ENCODE measurements around the gene OSBPL5. TPM values are rescaled to one million over a fixed set of nuclear protein-coding genes. Genes with fewer than 3 reads are reported as not detected.

OSBPL5 gene
- total and polyA plus RNA-seq, 9 of the 15 experiments (the other 6 are each of a cell fraction or from before 2014, with no cell fraction given): 0.06 to 14.8 (median 3.2) TPM

- TF ChIP-seq TCF15 (CRISPR knock-in tag; IDR thresholded peaks at IDR 0.05) (no peak), TSHZ1 (CRISPR knock-in tag; IDR thresholded peaks at IDR 0.05) (no peak), CBX8 (IDR thresholded peaks at IDR 0.05; ENCODE audit: borderline replicate concordance, extremely low read depth, low read depth, low read length, poor library complexity, severe bottlenecking) (no peak), ETV6 (IDR thresholded peaks at IDR 0.05; ENCODE audit: borderline replicate concordance in 1 of 2, low read depth in 2 of 2, low read length in 1 of 2) (no peak), ETV6 (CRISPR knock-in tag; IDR thresholded peaks at IDR 0.05; ENCODE audit: borderline replicate concordance) (no peak), SP1 (CRISPR knock-in tag; IDR thresholded peaks at IDR 0.05) (no peak), ZC3H4 (CRISPR knock-in tag; IDR thresholded peaks at IDR 0.05; ENCODE audit: borderline replicate concordance) (no peak)
Measured at GRCh38 chr11:3197878-3198528, 32.9 kb upstream of the OSBPL5 start (continued).
